Measurements from ENCODE around the gene PANK1. TPM values are rescaled to one million over a fixed set of nuclear protein-coding genes. Genes with fewer than 3 reads are reported as not detected.
A peak's percentile ranks its signal among the peaks of the same experiment; 100 is the strongest.

The PANK1 gene
- total and polyA plus RNA-seq, 2 donors (not counting 3 experiments of a cell fraction or from before 2014, with no cell fraction given): 2.0 to 6.3 TPM

GRCh38 chr10:89591111-89591795 lies 53.8 kb downstream of the PANK1 start:
- Histone ChIP-seq H3K4me3 (replicated peaks in 1 of 3; ENCODE audit: insufficient read depth in 1 of 3, low read depth in 1 of 3, low read length in 3 of 3) (no peak overlapping the region), H3K36me3 (ENCODE audit: control insufficient read depth in 2 of 2, extremely low read depth in 1 of 2, insufficient read depth in 2 of 2, low read length in 2 of 2) (peaks cover 0 to 2% of the 10 kb centered on the region in 2 experiments), H3K4me2 (ENCODE audit: insufficient read depth, low read length) (no peak overlapping the region), H3K9me1 (replicated peaks; ENCODE audit: control insufficient read depth, extremely low read depth, insufficient read depth, low read length) (no peaks in the 10 kb centered on the region), H4K20me1 (replicated peaks; ENCODE audit: control insufficient read depth, extremely low read depth, insufficient read depth, low read length) (no peaks in the 10 kb centered on the region), H3K9me3 (replicated peaks; ENCODE audit: control insufficient read depth, insufficient read depth, low read length) (no peaks in the 10 kb centered on the region), H2AFZ (ENCODE audit: low read depth, low read length) (no peak overlapping the region), H3K9ac (replicated peaks; ENCODE audit: extremely low read depth, insufficient read depth, low read length) (no peak overlapping the region), H3K79me2 (ENCODE audit: control insufficient read depth, insufficient read depth, low read length) (no peaks in the 10 kb centered on the region), H3K27me3 (ENCODE audit: control insufficient read depth in 2 of 2, insufficient read depth in 2 of 2, low read length in 2 of 2) (no peaks in the 10 kb centered on the region), H3K4me1 (ENCODE audit: control insufficient read depth, extremely low read depth, insufficient read depth, low read length) (peaks cover 8% of the 10 kb centered on the region), H3K27ac (ENCODE audit: insufficient read depth, low read depth, low read length) (no peak overlapping the region)
- no peak for TF ChIP-seq JUN (IDR thresholded peaks at IDR 0.05; ENCODE audit: borderline replicate concordance, insufficient read depth, insufficient read length, low read depth)
- no peak for TF ChIP-seq EZH2 (IDR thresholded peaks at IDR 0.05; ENCODE audit: borderline replicate concordance, low read depth, low read length, severe bottlenecking)
- TF ChIP-seq GATA2 (IDR thresholded peaks at IDR 0.05; ENCODE audit: insufficient read depth, insufficient read length, low read depth, low read length): no peak
- TF ChIP-seq MYC (IDR thresholded peaks at IDR 0.05; ENCODE audit: low read depth, low read length): no peak
- TF ChIP-seq FOS (IDR thresholded peaks at IDR 0.05; ENCODE audit: borderline replicate concordance, insufficient read depth, low read length): no peak
- TF ChIP-seq, protein P1, sequence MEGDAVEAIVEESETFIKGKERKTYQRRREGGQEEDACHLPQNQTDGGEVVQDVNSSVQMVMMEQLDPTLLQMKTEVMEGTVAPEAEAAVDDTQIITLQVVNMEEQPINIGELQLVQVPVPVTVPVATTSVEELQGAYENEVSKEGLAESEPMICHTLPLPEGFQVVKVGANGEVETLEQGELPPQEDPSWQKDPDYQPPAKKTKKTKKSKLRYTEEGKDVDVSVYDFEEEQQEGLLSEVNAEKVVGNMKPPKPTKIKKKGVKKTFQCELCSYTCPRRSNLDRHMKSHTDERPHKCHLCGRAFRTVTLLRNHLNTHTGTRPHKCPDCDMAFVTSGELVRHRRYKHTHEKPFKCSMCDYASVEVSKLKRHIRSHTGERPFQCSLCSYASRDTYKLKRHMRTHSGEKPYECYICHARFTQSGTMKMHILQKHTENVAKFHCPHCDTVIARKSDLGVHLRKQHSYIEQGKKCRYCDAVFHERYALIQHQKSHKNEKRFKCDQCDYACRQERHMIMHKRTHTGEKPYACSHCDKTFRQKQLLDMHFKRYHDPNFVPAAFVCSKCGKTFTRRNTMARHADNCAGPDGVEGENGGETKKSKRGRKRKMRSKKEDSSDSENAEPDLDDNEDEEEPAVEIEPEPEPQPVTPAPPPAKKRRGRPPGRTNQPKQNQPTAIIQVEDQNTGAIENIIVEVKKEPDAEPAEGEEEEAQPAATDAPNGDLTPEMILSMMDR (IDR thresholded peaks at IDR 0.05; ENCODE audit: extremely low read depth in 1 of 2, insufficient read depth in 1 of 2, low read depth in 1 of 2, low read length in 2 of 2): no peak
- no peak for TF ChIP-seq MAX (IDR thresholded peaks at IDR 0.05; ENCODE audit: insufficient read depth, insufficient read length)
- no peak for TF ChIP-seq POLR2A (IDR thresholded peaks at IDR 0.05; ENCODE audit: low read depth, low read length)
- no peak for TF ChIP-seq POLR2AphosphoS5 (IDR thresholded peaks at IDR 0.05; ENCODE audit: insufficient read depth, low read depth, low read length)
- dilution Hi-C loops (cut with MboI; ENCODE audit: extremely low pct_ligation_motif_present, low sequenced_read_pairs): no loop called here
- POLR2A ChIA-PET: no interaction called here
- DNase-seq (ENCODE audit: low read depth, low spot score): peak; percentile 5
- no TSS peak for BruUV-seq (replicated peaks)
- CTCF ChIA-PET: no interaction called here
- no peak for FAIRE-seq
- intact Hi-C loops (cut with micrococcal nuclease): no loop called here

Measured in endothelial cell of umbilical vein (primary cell).